Osteoblast (primary cell): ENCODE data around the gene SERPINA7. TPM values are rescaled to one million over a fixed set of nuclear protein-coding genes. Genes with fewer than 3 reads are reported as not detected.

Source experiments
- DNase-seq: peaks from one replicate; pipeline ENCODE4 v3.0.0; 2011; ENCODE audit warnings: low spot score, mixed read lengths; ENCODE audit not compliant: insufficient read length; ENCODE audit errors: missing footprints
- H2AFZ ChIP-seq: 2 replicates; pipeline ENCODE4 v1.6.0; 2011; ENCODE audit warnings: mild to moderate bottlenecking, low read length
- H3K27ac ChIP-seq: 2 replicates; pipeline ENCODE4 v1.5.1; 2011; ENCODE audit warnings: mild to moderate bottlenecking, low read depth, low read length, moderate library complexity
- H3K27me3 ChIP-seq: 2 replicates; pipeline ENCODE4 v1.6.0; 2012; ENCODE audit warnings: mild to moderate bottlenecking, control low read depth, inconsistent platforms, low read length, moderate library complexity; ENCODE audit not compliant: insufficient read depth
- H3K36me3 ChIP-seq: 2 replicates; pipeline ENCODE4 v1.5.1; 2011; ENCODE audit warnings: mild to moderate bottlenecking, low read length, control low read depth, moderate library complexity; ENCODE audit not compliant: insufficient read depth
- H3K4me1 ChIP-seq: 2 replicates; pipeline ENCODE4 v1.5.1; 2011; ENCODE audit warnings: mild to moderate bottlenecking, low read length, control low read depth, moderate library complexity; ENCODE audit not compliant: insufficient read depth
- H3K4me2 ChIP-seq: 2 replicates; pipeline ENCODE4 v1.6.0; 2011; ENCODE audit warnings: mild to moderate bottlenecking, low read length; ENCODE audit not compliant: insufficient read depth
- H3K4me3 ChIP-seq: fragments of 200-600 bp; sonication (generic); 3 replicates; pipeline ENCODE4 v1.5.1; 2012; ENCODE audit warnings: mild to moderate bottlenecking, low read length, inconsistent platforms; ENCODE audit not compliant: insufficient read depth
- H3K79me2 ChIP-seq: 2 replicates; pipeline ENCODE4 v1.6.0; 2012; ENCODE audit warnings: mild to moderate bottlenecking, low read length, control low read depth, inconsistent platforms; ENCODE audit not compliant: insufficient read depth
- H3K9me3 ChIP-seq: 2 replicates; pipeline ENCODE4 v1.5.1; 2011; ENCODE audit warnings: low read depth, low read length, control low read depth
- H4K20me1 ChIP-seq: 2 replicates; pipeline ENCODE4 v1.6.0; 2012; ENCODE audit warnings: mild to moderate bottlenecking, low read length, control low read depth; ENCODE audit not compliant: insufficient read depth
- total RNA-seq: library from RNA; depleted of rRNA; stranded (reverse); fragments of >200 nt; gene quantifications from 2 replicates; pipeline ENCODE4 v1.2.3, GENCODE V29; 2012
- TF ChIP-seq, protein P1 (sequence below): IDR thresholded peaks from 2 replicates; pipeline ENCODE4 v1.5.1; 2011; ENCODE audit warnings: mild to moderate bottlenecking, low read depth, low read length, moderate library complexity; ENCODE audit errors: extremely low read depth

The SERPINA7 gene
- total RNA-seq, 1 donor: not detected

DNA sequence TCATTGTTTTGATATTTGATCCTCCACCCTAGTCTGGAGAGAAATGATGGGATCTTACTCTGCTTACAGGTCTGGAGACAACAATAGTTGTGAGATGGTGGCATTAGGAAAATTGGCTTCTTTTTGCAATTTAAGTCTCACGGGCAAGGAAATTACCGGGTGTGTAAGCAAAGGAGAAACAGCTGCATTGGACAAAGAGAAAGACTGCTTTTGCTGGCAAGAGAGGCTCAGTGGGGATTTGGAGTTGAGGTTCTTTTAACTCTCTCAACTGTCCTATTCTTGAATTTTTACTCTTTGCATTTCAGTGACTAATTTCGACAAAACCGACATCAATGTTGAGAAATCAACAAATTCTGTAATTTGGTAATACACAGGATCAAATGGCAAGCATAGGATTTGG, 2.3 kb upstream of the SERPINA7 start:
- DNase-seq: no peak
- TF ChIP-seq, protein P1, sequence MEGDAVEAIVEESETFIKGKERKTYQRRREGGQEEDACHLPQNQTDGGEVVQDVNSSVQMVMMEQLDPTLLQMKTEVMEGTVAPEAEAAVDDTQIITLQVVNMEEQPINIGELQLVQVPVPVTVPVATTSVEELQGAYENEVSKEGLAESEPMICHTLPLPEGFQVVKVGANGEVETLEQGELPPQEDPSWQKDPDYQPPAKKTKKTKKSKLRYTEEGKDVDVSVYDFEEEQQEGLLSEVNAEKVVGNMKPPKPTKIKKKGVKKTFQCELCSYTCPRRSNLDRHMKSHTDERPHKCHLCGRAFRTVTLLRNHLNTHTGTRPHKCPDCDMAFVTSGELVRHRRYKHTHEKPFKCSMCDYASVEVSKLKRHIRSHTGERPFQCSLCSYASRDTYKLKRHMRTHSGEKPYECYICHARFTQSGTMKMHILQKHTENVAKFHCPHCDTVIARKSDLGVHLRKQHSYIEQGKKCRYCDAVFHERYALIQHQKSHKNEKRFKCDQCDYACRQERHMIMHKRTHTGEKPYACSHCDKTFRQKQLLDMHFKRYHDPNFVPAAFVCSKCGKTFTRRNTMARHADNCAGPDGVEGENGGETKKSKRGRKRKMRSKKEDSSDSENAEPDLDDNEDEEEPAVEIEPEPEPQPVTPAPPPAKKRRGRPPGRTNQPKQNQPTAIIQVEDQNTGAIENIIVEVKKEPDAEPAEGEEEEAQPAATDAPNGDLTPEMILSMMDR: no peak
- H3K36me3 ChIP-seq: no peaks in the 10 kb centered on the region
- no peaks in the 10 kb centered on the region for H4K20me1 ChIP-seq
- no peak overlapping the region for H3K4me2 ChIP-seq
- H3K27ac ChIP-seq: no peak overlapping the region
- H3K27me3 ChIP-seq: peaks cover 14% of the 10 kb centered on the region
- H3K79me2 ChIP-seq: no peaks in the 10 kb centered on the region
- H3K4me1 ChIP-seq: no peaks in the 10 kb centered on the region
- no peaks in the 10 kb centered on the region for H3K9me3 ChIP-seq
- no peak overlapping the region for H3K4me3 ChIP-seq
- H2AFZ ChIP-seq: no peak overlapping the region

DNA sequence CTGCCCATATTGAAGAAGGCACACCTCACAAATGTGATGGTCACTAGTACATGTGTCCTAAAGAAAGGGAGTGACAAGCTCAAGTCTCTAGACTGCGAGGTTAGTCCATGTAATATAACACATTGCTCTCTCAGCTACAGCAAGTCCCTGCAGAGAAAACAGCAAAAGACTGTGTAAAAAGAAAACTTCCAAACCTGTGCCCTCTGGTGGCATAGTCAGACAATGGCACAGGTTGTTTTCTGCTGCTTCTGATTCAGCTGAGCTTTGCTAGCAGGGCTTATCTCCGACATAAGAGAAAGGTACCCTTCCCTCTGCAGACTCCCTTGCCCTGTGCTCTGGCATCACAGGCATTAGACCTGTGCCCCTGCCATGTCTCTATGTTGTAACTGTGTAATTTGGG, 1.4 kb upstream of the SERPINA7 start:
- Histone ChIP-seq H3K36me3 (no peaks in the 10 kb centered on the region), H3K27me3 (peaks cover 14% of the 10 kb centered on the region), H4K20me1 (no peaks in the 10 kb centered on the region), H3K4me3 (no peak overlapping the region), H2AFZ (no peak overlapping the region), H3K27ac (no peak overlapping the region), H3K4me1 (no peaks in the 10 kb centered on the region), H3K79me2 (no peaks in the 10 kb centered on the region), H3K4me2 (no peak overlapping the region), H3K9me3 (no peaks in the 10 kb centered on the region)
- TF ChIP-seq, protein P1: peak; percentile 33
- no peak for DNase-seq

DNA sequence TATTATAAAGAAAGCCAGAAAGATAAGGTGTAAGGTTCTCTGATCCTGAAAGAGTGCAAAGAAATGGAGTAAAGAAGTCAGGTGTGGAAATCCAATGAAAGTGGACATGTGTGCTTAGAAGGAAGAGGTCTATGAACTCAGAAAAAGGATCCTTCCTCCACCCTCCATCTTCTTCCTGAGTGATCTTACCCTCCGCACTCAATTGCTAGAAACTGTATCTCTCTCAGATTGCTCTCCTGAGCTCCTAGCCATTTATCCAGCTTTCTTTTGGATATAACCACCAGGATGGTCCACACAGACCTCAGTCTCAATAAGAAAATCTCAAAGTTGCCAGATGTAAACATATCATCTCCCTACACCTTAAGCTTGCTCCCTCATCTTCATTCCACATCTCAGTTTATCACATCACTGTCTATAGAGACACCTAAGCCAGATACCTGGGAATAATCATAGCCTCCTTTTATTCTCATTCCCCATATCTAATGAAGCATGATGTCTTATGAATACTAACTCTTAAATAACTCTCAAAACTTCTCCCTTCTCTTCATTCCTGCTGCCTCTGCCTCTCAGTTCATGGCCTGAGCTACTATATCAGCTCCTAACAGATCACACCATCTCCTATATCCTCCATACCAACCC, 573 bp downstream of the SERPINA7 start:
- Histone ChIP-seq H3K4me1 (no peaks in the 10 kb centered on the region), H3K79me2 (no peaks in the 10 kb centered on the region), H2AFZ (no peak overlapping the region), H3K36me3 (no peaks in the 10 kb centered on the region), H3K4me3 (no peak overlapping the region), H3K9me3 (no peaks in the 10 kb centered on the region), H3K27me3 (peaks cover 10% of the 10 kb centered on the region), H3K4me2 (no peak overlapping the region), H4K20me1 (no peaks in the 10 kb centered on the region), H3K27ac (no peak overlapping the region)
- TF ChIP-seq, protein P1: no peak
- no peak for DNase-seq

DNA sequence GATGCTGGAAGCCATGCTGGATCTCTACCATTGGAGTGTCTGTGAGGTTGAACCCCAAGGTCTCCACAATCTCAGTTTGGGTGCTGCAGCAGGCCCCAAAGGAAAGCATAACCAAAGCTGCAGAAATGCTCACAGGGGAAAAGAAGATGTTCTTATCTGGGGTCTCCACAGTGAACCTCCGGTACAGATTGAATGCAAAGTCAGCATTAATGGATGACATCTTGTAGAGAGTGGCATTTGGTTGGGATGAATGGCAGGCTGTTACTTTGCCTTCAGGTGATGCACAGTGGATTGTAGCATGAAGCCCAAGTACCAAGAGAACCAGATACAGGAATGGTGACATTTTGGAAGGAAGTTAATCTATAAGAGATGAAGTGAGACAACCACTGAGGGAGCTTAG, 1.8 kb downstream of the SERPINA7 start:
- no peaks in the 10 kb centered on the region for H3K9me3 ChIP-seq
- TF ChIP-seq, protein P1: no peak
- H3K4me2 ChIP-seq: no peak overlapping the region
- H2AFZ ChIP-seq: no peak overlapping the region
- H3K79me2 ChIP-seq: no peaks in the 10 kb centered on the region
- H3K4me1 ChIP-seq: no peaks in the 10 kb centered on the region
- H4K20me1 ChIP-seq: no peaks in the 10 kb centered on the region
- no peak overlapping the region for H3K27ac ChIP-seq
- no peaks in the 10 kb centered on the region for H3K36me3 ChIP-seq
- H3K4me3 ChIP-seq: no peak overlapping the region
- peaks cover 10% of the 10 kb centered on the region for H3K27me3 ChIP-seq
- DNase-seq: no peak
